Measurements from ENCODE around the gene SH3PXD2A.

The SH3PXD2A gene

DNA sequence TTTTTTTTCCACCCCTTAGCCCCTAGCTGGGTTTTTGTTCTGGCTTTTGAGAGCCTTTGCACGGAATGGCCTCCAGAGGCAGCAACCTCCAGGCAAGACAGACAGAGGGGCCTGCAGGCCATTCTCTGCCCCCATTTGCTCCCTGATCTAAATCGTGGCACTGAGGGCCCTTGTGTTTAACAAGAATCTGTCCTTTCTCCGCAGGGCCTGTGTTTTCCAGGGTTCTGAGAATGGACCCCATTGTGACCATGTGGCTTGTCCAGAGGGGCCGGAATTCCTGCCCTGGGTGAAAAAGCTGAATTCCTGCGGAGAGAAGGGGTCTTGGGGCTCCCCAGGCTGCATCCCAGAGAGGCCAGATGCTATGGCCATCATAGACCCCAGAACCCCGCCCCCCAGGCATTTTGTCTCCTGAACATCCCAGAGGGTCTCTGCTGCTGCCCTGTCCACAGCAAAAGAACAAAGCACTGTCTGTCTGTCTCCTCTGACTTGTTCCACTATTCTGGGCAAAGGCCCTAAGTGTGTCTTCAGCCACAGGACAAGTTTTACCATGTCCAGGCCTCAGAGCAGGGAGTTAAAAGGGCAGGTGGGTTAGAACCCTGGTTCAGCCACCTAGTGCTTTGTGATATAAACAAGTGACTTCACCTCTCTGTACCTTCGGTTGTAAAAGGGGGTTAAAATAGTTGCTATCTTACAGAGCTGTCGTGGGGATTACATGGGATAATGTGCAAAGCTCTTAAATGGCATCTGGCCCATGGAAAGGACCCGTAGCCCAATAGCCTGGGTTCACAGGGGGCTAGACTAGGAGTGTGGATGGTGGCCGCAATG, 155.6 kb downstream of the SH3PXD2A start:
- in situ Hi-C loops (cut with MboI; ENCODE audit: low sequenced_read_pairs), result no loop called here

DNA sequence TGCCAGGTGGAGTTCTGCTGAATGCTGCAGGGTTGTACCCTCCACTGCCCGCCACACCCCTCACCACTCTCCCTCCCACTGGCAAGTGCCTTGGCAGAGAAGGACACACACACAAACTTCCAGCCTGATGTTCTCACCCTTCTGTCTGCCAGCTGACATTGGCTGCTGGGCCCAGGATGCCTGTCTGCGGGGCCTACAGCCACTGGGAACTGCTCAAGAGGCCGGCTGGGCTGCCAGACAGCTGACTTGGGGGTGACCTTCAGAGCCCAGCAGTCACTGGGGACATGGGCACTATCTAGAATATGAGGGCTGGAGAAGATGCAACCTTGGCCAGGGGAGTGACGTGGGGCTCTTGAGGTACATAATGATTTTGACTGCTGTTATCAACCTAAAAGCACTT, 157.1 kb downstream of the SH3PXD2A start:
- in situ Hi-C loops (cut with MboI; ENCODE audit: low sequenced_read_pairs), result no loop called here

DNA sequence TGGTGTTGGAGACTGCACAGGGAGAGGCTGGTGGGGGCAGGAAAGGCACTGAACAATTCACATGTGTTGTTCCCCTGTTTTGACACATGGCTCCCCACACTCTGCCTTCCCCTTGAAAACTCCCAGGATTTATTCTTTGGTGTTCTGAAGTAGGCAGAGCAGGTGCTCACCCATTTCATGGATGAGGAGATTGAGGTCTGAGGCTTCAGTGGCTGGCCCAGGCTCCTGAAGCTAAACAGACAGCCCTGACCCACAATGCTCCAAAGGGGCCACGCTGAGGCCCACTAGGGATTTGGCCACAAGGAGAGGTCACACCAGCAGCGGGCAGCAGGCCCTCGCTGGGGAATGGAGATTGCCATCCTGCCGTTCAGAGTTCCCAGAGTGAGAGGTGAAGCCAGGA, 157.6 kb downstream of the SH3PXD2A start:
- in situ Hi-C loops (cut with MboI; ENCODE audit: low sequenced_read_pairs), result no loop called here

- in situ Hi-C loops (cut with MboI; ENCODE audit: low sequenced_read_pairs), result no loop called here
These were observed 158.8 kb downstream of the SH3PXD2A start for GRCh38 chr10:103696411-103697145.

DNA sequence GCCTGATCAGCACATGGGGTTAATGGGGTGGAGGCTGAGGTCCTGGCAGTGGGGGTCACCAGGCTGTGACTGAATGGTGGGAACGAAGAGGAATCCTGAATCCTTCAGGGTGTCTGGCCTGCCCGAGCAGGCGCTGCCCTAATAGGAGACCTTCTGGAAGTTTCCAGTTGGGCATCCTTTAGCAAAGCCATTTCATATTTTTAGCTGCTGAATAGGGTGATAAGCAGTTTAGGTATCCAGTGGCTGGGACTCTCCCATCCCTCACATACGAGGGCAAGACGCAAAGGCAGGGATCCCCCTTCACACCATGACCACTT, 159.3 kb downstream of the SH3PXD2A start:
- in situ Hi-C loops (cut with MboI; ENCODE audit: low sequenced_read_pairs), result no loop called here

DNA sequence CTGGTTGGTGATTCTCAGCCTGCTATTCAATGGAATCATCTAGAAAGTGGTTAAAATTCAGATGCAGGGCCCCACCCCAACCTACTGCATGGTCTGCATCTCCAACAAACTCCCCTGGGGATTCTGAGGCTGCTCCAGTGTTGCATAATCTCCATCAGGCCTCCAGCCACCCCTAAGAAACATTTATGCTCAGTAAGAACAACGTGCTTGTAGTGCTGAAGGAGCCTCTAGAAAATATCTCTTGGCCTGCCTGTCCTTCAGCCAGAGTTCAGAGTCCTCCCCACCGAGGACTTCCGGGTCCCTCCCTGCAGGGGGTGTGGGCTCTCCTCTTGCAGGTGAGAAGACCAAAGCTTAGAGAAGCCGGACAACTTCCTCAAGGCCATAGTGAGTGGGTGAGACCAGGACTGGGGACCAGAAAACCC, 159.8 kb downstream of the SH3PXD2A start:
- in situ Hi-C loops (cut with MboI; ENCODE audit: low sequenced_read_pairs), result no loop called here

GRCh38 chr10:103693812-103694205, 161.6 kb downstream of the SH3PXD2A start:
- in situ Hi-C loops (cut with MboI; ENCODE audit: low sequenced_read_pairs), result no loop called here

GRCh38 chr10:103692952-103693811, 162.2 kb downstream of the SH3PXD2A start:
- in situ Hi-C loops (cut with MboI; ENCODE audit: low sequenced_read_pairs), result no loop called here

- in situ Hi-C loops (cut with MboI; ENCODE audit: low sequenced_read_pairs), result no loop called here
These were observed 162.9 kb downstream of the SH3PXD2A start for GRCh38 chr10:103692436-103692951.

DNA sequence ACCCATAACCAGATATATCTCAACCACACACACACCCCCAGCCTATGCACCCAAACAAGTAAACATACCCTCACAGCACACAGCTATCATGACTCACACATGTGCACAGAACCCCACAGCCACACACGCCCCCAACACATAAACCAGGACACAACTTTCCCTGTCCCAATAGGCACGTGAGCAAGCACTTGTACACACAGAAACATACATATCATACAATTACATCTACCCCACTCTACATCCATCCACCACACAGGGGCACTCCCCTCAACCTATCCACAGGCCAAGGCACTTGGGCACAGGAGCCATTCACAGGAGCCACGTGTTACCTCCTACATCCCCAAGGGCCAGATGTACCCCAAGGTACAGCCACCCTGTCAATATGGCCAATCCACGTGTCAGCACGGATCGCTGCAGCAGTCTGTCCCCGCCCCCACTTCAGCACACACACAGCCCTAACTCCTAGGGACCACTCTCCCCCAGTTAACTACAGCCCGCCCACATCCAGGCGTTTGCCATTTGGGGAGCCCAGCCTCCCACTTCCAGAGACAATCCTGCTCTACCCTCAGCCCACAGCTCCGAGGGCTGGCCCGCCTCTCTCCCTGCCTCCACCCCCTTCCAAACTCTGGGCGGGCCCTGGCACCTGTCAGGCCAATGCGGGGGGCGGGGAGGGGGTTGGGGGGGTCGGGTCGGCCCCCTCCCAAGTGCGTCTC, 163.5 kb downstream of the SH3PXD2A start:
- in situ Hi-C loops (cut with MboI; ENCODE audit: low sequenced_read_pairs), result no loop called here

DNA sequence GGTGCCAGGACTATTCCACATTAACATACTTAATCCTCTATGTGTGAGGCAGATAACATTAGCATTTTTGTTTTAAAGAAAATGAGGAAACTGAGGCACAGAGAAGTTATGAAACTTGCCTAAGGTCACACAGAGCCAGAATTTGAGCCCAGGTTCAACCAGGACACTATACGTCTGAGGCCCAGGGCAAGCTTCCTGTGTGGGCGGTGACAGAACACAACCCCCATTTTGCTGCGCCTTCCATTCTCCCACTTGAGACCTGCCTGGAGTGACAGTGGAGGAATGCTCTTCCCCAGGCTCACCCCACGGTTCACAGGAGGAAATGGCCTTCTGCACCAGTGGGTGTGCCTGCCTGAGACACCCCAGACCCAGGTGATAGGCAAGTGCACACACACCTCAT, 164.1 kb downstream of the SH3PXD2A start:
- in situ Hi-C loops (cut with MboI; ENCODE audit: low sequenced_read_pairs), result no loop called here

DNA sequence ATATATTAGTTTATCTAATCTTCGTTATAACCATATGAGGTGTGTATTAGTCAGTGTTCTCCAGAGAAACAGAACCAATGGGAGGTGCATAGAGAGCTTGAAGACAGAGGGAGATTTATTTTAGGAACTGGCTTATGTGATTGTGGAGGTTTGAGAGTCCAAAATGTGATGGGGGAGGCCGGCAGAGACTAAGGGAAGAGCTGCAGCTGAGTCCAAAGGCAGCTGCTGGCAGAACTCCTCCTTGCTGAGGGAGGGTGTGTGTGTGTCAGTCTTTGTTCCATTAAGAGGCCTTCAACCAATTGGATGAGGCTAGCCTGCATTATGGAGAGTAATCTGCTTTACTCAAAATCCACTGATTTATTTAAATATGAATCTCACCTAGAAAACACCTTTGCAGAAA, 165.1 kb downstream of the SH3PXD2A start:
- in situ Hi-C loops (cut with MboI; ENCODE audit: low sequenced_read_pairs), result no loop called here

DNA sequence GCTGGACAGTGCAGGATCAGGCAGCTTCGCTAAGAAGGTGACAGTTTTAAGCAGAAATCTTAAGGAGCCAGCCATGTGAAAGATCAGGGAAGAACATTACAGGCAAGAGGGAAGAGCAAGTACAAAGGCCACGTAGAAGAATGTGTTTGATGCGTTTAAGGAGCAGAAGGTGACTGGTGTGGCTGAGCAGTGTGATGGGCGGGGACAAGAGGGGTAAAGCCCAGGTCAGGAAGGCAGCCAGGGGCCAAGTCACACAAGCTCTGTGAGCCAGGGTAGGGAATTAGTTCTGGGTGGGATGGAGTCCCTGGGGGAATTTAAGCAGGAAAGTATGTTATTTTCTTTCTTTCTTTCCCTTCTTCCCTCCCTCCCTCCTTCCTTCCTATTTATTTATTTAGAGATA, 166.9 kb downstream of the SH3PXD2A start:
- in situ Hi-C loops (cut with MboI; ENCODE audit: low sequenced_read_pairs), result loop anchor here (5.0 kb wide), 1 partner anchor 76 kb away; no protein-coding TSS in a partner anchor

GRCh38 chr10:103687718-103688117, 167.7 kb downstream of the SH3PXD2A start:
- in situ Hi-C loops (cut with MboI; ENCODE audit: low sequenced_read_pairs), result loop anchor here (5.0 kb wide), 1 partner anchor 75 kb away; no protein-coding TSS in a partner anchor

- in situ Hi-C loops (cut with MboI; ENCODE audit: low sequenced_read_pairs), result loop anchor here (5.0 kb wide), 1 partner anchor 75 kb away; no protein-coding TSS in a partner anchor
These were observed 168.2 kb downstream of the SH3PXD2A start for GRCh38 chr10:103687172-103687571.

DNA sequence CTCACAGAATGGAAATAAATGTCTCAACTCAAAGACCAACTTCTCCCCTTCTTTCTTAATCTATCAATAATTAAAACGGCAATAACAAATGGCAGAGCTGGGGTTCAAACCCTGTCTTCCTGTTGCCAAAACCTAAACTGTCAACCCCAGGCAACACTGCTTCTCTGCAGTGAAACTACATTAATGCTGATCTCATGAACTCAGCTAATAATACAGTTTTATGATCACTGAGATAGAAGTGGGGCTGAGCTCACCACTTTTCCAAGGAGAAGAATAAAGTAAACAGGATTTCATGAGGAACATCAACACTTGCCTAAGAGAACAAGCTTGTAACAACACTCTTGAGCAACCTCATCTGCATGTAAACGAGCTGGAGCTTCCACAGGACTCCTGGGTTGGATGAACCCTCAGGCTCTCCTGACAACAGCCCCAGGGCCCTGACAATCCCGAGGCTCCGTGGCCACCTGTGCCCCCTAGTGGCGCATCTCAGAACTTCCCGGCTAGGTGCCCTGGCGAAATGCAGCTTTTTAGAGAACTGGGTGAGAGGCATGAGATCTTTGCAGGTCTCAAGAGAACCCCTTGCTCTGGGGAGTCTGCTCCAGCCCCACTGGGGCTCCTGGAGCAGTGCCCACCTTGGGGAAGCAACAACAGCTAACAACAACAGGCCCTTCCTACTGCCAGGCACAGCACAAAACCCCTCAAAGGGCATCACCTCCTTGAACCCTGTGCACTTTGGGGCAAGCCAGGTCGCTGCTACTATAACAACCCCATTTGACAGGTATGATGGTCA, 169.3 kb downstream of the SH3PXD2A start:
- in situ Hi-C loops (cut with MboI; ENCODE audit: low sequenced_read_pairs), result loop anchor here (5.0 kb wide), 1 partner anchor 74 kb away; no protein-coding TSS in a partner anchor

GRCh38 chr10:103683851-103684250, 171.5 kb downstream of the SH3PXD2A start:
- in situ Hi-C loops (cut with MboI; ENCODE audit: low sequenced_read_pairs), result no loop called here

DNA sequence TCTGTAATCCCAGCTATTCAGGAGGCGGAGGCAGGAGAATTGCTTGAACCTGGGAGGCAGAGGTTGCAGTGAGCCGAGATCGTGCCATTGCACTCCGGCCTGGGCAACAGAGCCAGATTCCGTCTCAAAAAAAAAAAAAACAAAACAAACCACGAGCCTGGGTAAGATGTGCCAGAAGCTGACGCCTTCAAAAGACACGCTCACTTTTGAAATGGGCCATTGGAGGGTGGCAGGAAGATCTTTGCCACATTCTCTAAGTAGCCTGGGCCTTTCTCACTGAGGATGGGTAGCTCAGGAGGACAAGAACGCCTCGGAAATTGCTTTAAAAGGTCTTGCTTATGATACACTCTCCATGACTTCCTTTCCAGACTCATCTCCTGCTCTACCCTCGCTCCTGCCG, 172.7 kb downstream of the SH3PXD2A start:
- in situ Hi-C loops (cut with MboI; ENCODE audit: low sequenced_read_pairs), result no loop called here

DNA sequence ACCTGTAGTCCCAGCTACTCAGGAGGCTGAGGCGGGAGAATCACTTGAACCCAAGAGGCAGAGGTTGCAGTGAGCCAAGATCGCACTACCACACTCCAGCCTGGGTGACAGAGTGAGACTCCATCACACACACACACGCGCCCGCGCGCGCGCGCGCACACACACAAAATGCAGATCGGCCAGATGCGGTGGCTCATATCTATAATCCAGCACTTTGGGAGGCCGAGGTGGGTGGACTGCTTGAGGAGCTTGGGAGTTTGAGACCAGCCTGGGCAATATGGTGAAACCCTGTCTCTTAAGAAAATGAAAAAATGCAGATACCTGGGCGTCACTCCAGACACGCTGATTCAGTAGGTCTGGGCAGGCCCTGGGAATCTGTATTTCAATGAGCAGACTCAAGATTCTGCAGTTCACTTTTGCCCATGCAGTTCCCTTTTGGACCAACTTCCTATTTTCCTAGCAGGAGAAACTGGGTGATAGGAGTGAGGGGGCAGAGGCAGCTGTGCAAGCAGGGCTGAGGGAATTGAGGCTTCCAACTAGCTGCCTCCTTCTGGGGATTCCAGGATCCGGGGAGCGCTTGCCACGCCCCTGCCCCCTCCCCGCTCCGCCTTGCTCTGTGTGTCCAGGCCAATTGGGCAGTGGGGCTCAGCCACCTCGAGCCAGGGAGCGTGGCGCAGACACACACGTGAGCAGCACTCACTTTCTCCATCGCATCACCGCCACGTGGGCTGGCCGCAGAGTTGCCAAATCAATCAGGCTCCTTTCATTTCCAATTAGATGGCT, 173.6 kb downstream of the SH3PXD2A start:
- in situ Hi-C loops (cut with MboI; ENCODE audit: low sequenced_read_pairs), result no loop called here
